SU-DHL-6 (cell line): ENCODE measurements around the gene AKNAD1.

Experiments used
- EZH2phosphoT487 ChIP-seq: fragments of 200-600 bp; sonication (generic), shearing (Covaris generic); conservative IDR thresholded peaks from 2 replicates; pipeline ENCODE4 v1.6.1; 2018; ENCODE audit warnings: mild to moderate bottlenecking, antibody characterized with exemption, low read length, moderate library complexity, mixed read lengths
- TF ChIP-seq, protein P1 (sequence below): fragments of 200-600 bp; sonication (generic); IDR thresholded peaks from one replicate; pipeline ENCODE4 v1.5.1; 2017; ENCODE audit warnings: antibody characterized with exemption, mild to moderate bottlenecking, low read length, moderate library complexity; ENCODE audit not compliant: insufficient read depth, poor library complexity, severe bottlenecking

GRCh38 chr1:108829498-108829916 is 27.4 kb downstream of the AKNAD1 start:
- TF ChIP-seq, protein P1, sequence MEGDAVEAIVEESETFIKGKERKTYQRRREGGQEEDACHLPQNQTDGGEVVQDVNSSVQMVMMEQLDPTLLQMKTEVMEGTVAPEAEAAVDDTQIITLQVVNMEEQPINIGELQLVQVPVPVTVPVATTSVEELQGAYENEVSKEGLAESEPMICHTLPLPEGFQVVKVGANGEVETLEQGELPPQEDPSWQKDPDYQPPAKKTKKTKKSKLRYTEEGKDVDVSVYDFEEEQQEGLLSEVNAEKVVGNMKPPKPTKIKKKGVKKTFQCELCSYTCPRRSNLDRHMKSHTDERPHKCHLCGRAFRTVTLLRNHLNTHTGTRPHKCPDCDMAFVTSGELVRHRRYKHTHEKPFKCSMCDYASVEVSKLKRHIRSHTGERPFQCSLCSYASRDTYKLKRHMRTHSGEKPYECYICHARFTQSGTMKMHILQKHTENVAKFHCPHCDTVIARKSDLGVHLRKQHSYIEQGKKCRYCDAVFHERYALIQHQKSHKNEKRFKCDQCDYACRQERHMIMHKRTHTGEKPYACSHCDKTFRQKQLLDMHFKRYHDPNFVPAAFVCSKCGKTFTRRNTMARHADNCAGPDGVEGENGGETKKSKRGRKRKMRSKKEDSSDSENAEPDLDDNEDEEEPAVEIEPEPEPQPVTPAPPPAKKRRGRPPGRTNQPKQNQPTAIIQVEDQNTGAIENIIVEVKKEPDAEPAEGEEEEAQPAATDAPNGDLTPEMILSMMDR, result no peak
- no peak for TF ChIP-seq EZH2phosphoT487
